ENCODE measurements around the gene TMSB4X. TPM values are rescaled to one million over a fixed set of nuclear protein-coding genes. Genes with fewer than 3 reads are reported as not detected.

Gene TMSB4X
- total RNA-seq, 1 experiment from 2014 or later: 2,595 TPM

GRCh38 chrX:12965131-12965940 lies 9.6 kb upstream of the TMSB4X start:
- Mint-ChIP-seq H3K27me3 (ENCODE audit: low read depth) (no peaks in the 10 kb centered on the region), H3K36me3 (peaks cover 20% of the 10 kb centered on the region), H3K4me1 (peaks cover 16% of the 10 kb centered on the region), H3K4me3 (no peak overlapping the region), H3K27ac (peak overlapping the region; percentile 49; the same call in 1 of the 2 replicates), H3K9me3 (peaks cover 11% of the 10 kb centered on the region)
- DNase-seq (ENCODE audit: low spot score) (no peak), ATAC-seq (no peak)
- TF ChIP-seq NR3C1 (CRISPR knock-in tag; conservative IDR thresholded peaks at IDR 0.05; ENCODE audit: low read depth) (no peak), NFYB (CRISPR knock-in tag; conservative IDR thresholded peaks at IDR 0.05; ENCODE audit: low read depth) (no peak), RELA (CRISPR knock-in tag; IDR thresholded peaks at IDR 0.05; ENCODE audit: borderline replicate concordance) (no peak), MLX (CRISPR knock-in tag; IDR thresholded peaks at IDR 0.05) (no peak), ZNF671 (CRISPR knock-in tag; IDR thresholded peaks at IDR 0.05) (no peak), USF2 (CRISPR knock-in tag; IDR thresholded peaks at IDR 0.05) (no peak), SOX15 (CRISPR knock-in tag; IDR thresholded peaks at IDR 0.05) (no peak), E2F1 (CRISPR knock-in tag; IDR thresholded peaks at IDR 0.05) (no peak), ZMAT4 (CRISPR knock-in tag; IDR thresholded peaks at IDR 0.05) (no peak), JUN (CRISPR knock-in tag; IDR thresholded peaks at IDR 0.05) (no peak)
- ChIA-PET CTCF (interaction anchor here (1.2 kb wide), 1 partner anchor 19 kb away, joined by 6 read pairs; no protein-coding TSS in a partner anchor), POLR2A (no interaction called here)

GRCh38 chrX:12966151-12966550 lies 8.8 kb upstream of the TMSB4X start:
- no peak for DNase-seq (ENCODE audit: low spot score)
- ChIA-PET CTCF (interaction anchor here (1.2 kb wide), 1 partner anchor 19 kb away, joined by 6 read pairs; no protein-coding TSS in a partner anchor), POLR2A (no interaction called here)
- peaks cover 22% of the 10 kb centered on the region for H3K4me1 Mint-ChIP-seq
- no peak for ATAC-seq
- H3K9me3 Mint-ChIP-seq: peaks cover 11% of the 10 kb centered on the region
- H3K27me3 Mint-ChIP-seq (ENCODE audit: low read depth): no peaks in the 10 kb centered on the region
- H3K4me3 Mint-ChIP-seq: no peak overlapping the region
- no peak overlapping the region for H3K27ac Mint-ChIP-seq
- TF ChIP-seq OVOL2 (CRISPR knock-in tag; IDR thresholded peaks at IDR 0.05; ENCODE audit: borderline replicate concordance): no peak
- peaks cover 20% of the 10 kb centered on the region for H3K36me3 Mint-ChIP-seq

- no peak for DNase-seq (ENCODE audit: low spot score)
- no peak for ATAC-seq
- H3K4me3 Mint-ChIP-seq: no peak overlapping the region
- H3K27ac Mint-ChIP-seq: no peak overlapping the region
- CTCF ChIA-PET: no interaction called here
- no peaks in the 10 kb centered on the region for H3K27me3 Mint-ChIP-seq (ENCODE audit: low read depth)
- POLR2A ChIA-PET: no interaction called here
- H3K36me3 Mint-ChIP-seq: peaks cover 9% of the 10 kb centered on the region
- peaks cover 37% of the 10 kb centered on the region for H3K4me1 Mint-ChIP-seq
- no peaks in the 10 kb centered on the region for H3K9me3 Mint-ChIP-seq
- TF ChIP-seq JUN (CRISPR knock-in tag; IDR thresholded peaks at IDR 0.05): no peak
- TF ChIP-seq EMX1 (CRISPR knock-in tag; IDR thresholded peaks at IDR 0.05): no peak
- TF ChIP-seq ZNF532 (CRISPR knock-in tag; IDR thresholded peaks at IDR 0.05; ENCODE audit: borderline replicate concordance): no peak
- TF ChIP-seq ZNF263 (CRISPR knock-in tag; IDR thresholded peaks at IDR 0.05; ENCODE audit: low read depth): no peak
- no peak for TF ChIP-seq FOXK1 (CRISPR knock-in tag; IDR thresholded peaks at IDR 0.05)
- TF ChIP-seq TEAD4 (CRISPR knock-in tag; IDR thresholded peaks at IDR 0.05): no peak
- no peak for TF ChIP-seq ZNF423 (CRISPR knock-in tag; IDR thresholded peaks at IDR 0.05)
- TF ChIP-seq E2F5 (CRISPR knock-in tag; IDR thresholded peaks at IDR 0.05): no peak
- no peak for TF ChIP-seq RORB (CRISPR knock-in tag; IDR thresholded peaks at IDR 0.05)
- no peak for TF ChIP-seq ATF2 (CRISPR knock-in tag; IDR thresholded peaks at IDR 0.05; ENCODE audit: borderline replicate concordance, low read depth)
- no peak for TF ChIP-seq PRRX2 (CRISPR knock-in tag; IDR thresholded peaks at IDR 0.05)
Measured at GRCh38 chrX:12967711-12968465, 7.0 kb upstream of the TMSB4X start.
